HG03103 (cell line): ENCODE measurements around the gene CMTR2.

Source experiments
- ATAC-seq: cut with Tn5 transposase; IDR thresholded peaks from one replicate; pipeline ENCODE4 v1.9.1; 2021; ENCODE audit warnings: low read depth; ENCODE audit not compliant: unreplicated experiment

Gene CMTR2

GRCh38 chr16:71276589-71277334 is 12.4 kb downstream of the CMTR2 start:
- ATAC-seq, result no peak

DNA sequence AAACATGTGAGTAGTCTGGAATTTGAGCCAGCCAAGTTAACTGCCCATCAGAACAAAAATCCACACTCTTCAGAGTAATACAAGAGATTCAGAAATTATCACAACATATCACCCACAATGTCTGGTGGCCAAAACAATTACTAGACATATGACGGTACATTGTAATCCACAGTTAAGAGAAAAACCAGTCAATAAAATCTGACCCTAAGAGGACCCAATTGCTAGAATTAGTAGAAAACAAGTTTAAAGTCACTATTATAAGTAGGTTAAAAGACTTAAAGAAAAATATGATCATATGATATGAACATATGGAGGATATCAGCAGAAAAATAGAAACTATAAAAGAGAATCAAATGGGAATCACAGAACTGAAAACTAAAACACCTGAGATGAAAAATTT is 15.8 kb downstream of the CMTR2 start:
- ATAC-seq, result no peak

GRCh38 chr16:71264299-71264698 is 24.9 kb downstream of the CMTR2 start:
- no peak for ATAC-seq

GRCh38 chr16:71263582-71263981 is 25.6 kb downstream of the CMTR2 start:
- ATAC-seq, result no peak

DNA sequence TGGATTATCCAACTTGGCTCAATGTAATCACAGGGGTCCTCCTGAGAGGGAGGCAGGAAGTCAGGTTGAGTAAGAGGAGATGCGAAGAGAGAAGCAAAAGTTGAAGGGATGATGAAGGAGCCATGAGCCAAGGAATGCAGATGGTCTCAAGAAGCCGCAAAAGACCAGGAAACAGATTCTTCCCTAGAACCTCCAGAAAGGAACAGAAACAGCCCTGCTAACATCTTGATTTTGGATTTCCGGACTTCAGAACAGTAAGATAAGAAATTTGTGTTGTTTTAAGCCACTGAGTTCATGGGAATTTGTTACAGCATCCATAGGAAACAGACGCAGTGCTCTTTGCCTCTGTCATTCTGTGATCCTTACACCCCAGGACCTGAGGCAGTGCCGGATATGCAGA is 26.8 kb downstream of the CMTR2 start:
- ATAC-seq, result no peak

DNA sequence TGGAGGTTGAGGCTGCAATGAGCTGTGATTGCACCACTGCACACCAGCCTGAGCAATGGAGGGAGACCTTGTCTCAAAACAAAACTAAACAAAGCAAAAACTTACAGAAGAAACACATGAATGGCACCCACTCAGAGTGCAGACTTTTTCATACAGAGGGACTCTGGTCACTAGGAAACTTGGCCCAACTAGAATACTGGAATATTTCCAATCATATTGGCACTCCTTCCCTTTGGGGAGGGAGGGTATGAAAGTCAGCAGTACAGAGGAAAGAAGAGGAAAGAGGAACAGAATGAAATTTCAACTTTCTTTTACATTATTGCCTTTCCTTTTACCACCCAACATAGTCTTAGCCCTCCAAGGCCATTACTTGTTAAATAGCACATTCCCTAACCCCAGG is 28.2 kb downstream of the CMTR2 start:
- ATAC-seq, result no peak

DNA sequence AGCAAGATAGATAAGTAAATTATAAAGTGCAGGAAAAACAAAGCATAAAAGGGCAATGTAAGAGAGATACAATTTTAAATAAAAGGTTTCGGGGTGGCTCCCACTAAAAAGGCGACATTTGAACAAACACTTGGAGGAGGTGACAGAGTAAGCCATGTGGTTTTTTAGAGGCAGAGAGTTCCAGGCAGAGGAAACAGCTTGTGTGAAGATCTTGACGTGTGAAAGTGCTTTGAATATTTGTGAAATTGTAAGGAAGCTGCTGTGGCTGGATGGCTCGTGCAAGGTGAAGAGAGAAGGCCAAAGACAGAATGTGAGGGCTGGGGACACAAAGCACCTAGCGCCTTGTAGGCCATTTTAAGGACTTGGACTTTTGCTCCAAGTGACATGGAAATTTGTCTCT is 30.1 kb downstream of the CMTR2 start:
- no peak for ATAC-seq

- ATAC-seq, result no peak
Observed at GRCh38 chr16:71258372-71258771, 30.8 kb downstream of the CMTR2 start.

DNA sequence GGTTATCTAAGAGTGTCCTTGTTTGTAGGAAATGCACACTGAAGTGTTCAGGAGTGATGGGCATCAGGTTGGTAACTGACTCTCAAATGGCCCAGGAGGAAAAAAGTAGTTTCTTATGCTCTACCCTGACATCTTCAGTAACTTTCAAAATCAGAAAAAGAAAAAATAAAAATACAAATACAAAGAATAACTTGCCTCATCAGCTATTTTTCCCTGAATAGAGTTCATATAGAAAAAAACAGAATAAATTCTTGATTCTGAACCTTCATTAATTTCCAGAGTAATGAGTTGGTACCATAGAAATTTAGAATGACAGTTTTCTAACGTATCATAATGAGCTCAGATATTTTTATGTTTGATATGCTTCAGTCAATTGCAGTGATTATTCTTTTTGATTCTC is 31.4 kb downstream of the CMTR2 start:
- no peak for ATAC-seq

- ATAC-seq, result no peak
Observed at GRCh38 chr16:71255721-71256120, 33.5 kb downstream of the CMTR2 start.

DNA sequence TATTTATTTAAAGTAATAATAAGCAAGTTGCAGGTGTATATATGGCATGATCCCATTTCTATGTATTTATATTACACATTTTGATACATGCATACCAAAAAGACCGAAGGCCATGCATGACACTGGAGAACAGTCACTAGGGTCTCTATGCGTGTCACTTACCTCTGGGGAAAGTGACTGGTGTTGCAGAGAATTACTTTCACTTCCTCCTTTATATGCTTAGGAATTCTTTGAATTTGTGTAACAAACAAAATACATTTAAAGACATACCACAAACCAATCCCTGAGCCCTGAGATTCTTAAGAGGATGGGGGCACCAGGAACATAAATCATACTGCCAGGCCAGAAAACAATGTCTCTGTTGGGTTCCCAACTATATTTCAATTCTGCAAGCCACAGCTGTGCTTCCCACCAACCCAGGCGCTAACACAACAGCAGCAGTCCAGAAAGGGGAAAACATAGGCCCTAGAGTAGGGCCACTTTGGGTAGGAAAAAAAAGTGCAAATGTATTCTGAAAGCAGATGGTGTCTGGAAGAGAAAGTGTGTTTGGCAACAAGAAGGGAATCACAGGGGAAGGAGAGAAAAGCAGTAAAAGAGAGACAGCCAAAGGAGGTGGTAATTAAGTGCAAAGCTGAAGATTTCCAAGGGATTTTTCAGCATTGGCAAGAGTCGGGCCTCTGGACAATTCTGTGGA is 34.2 kb downstream of the CMTR2 start:
- peak; percentile 56 for ATAC-seq

- ATAC-seq, result no peak
Observed at GRCh38 chr16:71250461-71251235, 38.6 kb downstream of the CMTR2 start.

DNA sequence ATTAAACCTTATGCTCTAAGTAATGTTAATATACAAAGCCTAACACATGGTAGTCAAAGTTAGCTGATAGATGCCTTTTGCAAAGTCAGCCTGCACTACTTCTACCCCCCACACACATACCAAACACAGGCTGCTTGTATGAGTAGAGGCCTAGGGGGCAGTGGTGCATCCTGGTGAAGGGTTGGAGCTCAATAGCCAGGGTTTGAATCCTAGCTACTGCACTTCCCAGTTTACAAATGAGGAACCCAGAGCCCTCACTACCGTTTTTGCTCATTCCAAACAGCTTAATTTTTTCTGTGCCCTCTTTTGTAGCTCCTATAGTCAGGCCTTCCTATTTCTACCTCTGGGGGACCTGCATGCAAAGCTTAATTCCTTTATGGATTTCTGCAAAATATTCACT is 39.8 kb downstream of the CMTR2 start:
- ATAC-seq, result no peak

DNA sequence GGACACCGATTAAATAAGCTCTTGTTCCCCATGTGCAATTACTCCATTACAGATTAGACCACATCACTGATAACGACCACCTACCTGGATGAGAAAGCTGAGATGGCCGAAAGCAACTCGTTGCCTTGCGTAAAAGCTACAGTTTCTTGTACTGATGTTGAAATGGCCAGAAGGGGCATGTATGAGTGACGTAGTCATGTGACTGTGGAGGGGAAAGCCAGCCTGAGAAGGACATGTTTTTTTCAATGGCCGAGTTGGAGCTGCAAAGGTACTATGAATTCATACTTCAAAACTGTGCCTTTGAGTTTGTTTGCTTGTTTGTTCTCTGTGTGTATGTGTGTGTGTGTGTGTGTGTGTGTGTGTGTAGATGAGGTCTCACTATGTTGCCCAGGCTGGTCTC is 41.7 kb downstream of the CMTR2 start:
- no peak for ATAC-seq

DNA sequence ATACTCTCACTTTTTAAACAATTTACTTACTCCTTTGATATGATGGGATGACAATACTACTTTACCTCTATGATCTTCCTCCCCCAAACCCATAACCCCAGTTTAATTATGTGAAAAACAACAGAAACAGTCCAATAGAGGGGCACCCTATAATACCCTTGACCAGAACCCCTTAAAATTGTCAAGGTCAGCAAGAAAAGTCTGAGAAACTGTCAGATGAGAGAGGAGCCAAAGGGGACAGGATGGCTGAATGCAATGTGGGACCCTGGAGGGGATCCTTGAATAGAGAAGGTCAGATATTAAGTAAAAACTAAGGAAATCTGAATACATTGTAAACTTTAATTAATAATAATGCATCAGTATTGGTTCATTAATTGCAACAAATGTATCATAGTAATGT is 42.9 kb downstream of the CMTR2 start:
- ATAC-seq, result no peak

DNA sequence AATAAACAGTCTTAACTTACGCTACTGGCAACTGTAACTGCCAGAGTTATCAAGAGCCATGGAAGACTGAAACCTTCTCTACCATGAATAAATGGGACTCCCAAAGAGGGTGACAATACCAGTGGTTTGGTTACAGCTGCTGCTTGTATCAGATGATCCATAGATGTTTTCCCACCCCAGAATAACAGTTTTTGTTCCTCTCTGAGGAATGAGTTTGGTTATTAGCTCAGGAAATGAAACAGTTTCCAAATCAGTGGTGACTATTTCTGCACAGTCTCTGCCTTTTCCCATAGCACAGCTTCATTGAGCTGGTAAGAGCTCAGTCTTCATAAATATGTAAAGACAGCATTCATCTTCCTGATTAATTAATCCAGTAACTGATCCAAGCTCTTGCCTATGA is 44.7 kb downstream of the CMTR2 start:
- no peak for ATAC-seq

GRCh38 chr16:71242601-71243000 is 46.6 kb downstream of the CMTR2 start:
- ATAC-seq, result no peak

- no peak for ATAC-seq
Observed at GRCh38 chr16:71242036-71242435, 47.2 kb downstream of the CMTR2 start.
